ENCODE results near the gene TBL1X.

DNA sequence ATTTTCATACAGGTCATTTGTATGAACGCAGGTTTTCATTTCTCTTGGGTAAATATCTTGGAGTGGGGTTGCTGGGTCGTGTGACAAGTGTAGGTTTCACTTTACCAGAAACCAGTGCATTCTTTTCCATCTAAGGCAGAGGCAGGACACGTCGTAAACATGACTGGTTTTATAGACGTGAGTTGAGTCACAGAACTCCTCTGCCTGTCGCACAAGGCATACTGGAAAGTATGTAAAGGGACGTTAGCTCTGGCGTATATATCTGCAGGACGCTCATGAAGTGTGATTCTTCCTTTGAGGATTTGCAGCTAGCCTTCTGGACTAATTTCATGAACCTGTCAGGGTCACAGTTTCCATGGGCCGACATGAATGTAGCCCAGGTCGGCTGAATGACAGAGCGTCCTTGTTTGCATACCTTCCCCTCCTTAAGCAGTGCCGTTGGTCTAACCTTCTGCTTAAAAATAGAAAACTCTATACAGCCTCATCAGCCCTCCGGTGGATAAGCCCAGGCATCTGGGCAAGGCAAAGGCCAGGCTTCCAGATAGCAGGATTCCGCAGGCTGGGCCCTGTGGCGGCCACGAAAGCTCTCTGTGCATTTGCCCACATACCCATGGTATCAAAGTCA lies 194.8 kb downstream of the TBL1X start:
- TF ChIP-seq POLR2A (IDR thresholded peaks at IDR 0.05; ENCODE audit: low read length) (no peak), GATA1 (IDR thresholded peaks at IDR 0.05; ENCODE audit: low read depth, low read length) (no peak)
